Thyroid gland (tissue), 4 donors: Measurements from ENCODE around the gene ZBP1.

ENCODE experiments used
- POLR2A ChIP-seq, 2 donors: fragments of 450-650 bp; IDR thresholded peaks; one replicate each; pipeline ENCODE4 v1.6.1; 2017; ENCODE audit warnings: antibody characterized with exemption in 2 of 2, mild to moderate bottlenecking in 2 of 2, moderate library complexity in 1 of 2
- TF ChIP-seq, protein P1 (sequence below), 6 experiments: fragments of 200-600 bp in 3 of 6; fragments of 450-650 bp in 3 of 6; sonication (generic) in 3 of 6; IDR thresholded peaks; one replicate each; pipeline ENCODE4 v1.5.1; 2016 to 2019; ENCODE audit warnings: antibody characterized with exemption in 6 of 6, mild to moderate bottlenecking in 2 of 6, inconsistent platforms in 1 of 6, moderate library complexity in 1 of 6

DNA sequence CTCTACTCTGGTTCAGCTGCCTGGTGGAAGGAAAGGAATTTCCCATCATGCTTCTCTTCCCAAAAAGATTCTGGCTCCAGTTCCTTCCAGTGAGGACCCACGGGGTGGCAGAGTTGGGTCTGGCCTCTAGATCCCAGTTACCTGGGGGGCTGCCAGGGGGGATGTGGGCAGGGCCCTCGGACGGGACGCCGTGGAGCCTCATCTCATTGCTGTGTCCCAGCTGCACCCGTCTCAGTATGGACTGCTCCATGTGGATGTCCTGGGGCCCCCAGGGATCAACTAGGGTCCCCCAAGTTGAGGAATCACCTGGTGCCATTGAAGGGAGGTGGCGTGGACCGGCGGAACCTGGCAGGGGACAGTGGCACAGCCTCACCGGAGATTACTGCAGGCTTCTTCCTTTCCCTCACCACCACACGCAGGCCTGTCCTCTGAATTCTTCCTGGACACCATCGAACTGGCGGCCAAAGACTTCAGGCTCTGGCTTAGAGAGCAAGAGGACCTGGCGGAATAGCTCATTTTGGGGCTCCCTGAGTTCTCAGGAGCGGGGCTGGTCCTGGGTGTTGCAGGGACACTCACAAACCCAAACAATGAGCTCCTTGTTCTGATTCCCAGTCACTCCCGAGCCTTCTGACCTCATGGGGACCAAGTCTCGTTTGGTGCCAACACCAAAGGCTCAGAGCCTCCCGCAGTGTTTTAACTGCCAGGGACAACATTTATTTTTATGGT lies 8.5 kb downstream of the ZBP1 start:
- TF ChIP-seq, protein P1, sequence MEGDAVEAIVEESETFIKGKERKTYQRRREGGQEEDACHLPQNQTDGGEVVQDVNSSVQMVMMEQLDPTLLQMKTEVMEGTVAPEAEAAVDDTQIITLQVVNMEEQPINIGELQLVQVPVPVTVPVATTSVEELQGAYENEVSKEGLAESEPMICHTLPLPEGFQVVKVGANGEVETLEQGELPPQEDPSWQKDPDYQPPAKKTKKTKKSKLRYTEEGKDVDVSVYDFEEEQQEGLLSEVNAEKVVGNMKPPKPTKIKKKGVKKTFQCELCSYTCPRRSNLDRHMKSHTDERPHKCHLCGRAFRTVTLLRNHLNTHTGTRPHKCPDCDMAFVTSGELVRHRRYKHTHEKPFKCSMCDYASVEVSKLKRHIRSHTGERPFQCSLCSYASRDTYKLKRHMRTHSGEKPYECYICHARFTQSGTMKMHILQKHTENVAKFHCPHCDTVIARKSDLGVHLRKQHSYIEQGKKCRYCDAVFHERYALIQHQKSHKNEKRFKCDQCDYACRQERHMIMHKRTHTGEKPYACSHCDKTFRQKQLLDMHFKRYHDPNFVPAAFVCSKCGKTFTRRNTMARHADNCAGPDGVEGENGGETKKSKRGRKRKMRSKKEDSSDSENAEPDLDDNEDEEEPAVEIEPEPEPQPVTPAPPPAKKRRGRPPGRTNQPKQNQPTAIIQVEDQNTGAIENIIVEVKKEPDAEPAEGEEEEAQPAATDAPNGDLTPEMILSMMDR (IDR thresholded peaks at IDR 0.05) = no peak
- no peak for TF ChIP-seq POLR2A (IDR thresholded peaks at IDR 0.05)
